Measurements from ENCODE around the gene GABARAP.

GRCh38 chr17:7191571-7192270, 50.5 kb downstream of the GABARAP start:
- no peak for TF ChIP-seq POLR2A (IDR thresholded peaks at IDR 0.05)
- TF ChIP-seq, protein P1, sequence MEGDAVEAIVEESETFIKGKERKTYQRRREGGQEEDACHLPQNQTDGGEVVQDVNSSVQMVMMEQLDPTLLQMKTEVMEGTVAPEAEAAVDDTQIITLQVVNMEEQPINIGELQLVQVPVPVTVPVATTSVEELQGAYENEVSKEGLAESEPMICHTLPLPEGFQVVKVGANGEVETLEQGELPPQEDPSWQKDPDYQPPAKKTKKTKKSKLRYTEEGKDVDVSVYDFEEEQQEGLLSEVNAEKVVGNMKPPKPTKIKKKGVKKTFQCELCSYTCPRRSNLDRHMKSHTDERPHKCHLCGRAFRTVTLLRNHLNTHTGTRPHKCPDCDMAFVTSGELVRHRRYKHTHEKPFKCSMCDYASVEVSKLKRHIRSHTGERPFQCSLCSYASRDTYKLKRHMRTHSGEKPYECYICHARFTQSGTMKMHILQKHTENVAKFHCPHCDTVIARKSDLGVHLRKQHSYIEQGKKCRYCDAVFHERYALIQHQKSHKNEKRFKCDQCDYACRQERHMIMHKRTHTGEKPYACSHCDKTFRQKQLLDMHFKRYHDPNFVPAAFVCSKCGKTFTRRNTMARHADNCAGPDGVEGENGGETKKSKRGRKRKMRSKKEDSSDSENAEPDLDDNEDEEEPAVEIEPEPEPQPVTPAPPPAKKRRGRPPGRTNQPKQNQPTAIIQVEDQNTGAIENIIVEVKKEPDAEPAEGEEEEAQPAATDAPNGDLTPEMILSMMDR (IDR thresholded peaks at IDR 0.05) = no peak
